Heart left ventricle (tissue), 13 donors: ENCODE data around the gene SLC7A1.

Experiments used
- POLR2A ChIP-seq, 2 donors: fragments of 450-650 bp; IDR thresholded peaks; one replicate each; pipeline ENCODE4 v1.6.1; 2017; ENCODE audit warnings: antibody characterized with exemption in 2 of 2, mild to moderate bottlenecking in 2 of 2, moderate library complexity in 2 of 2
- TF ChIP-seq, protein P1 (sequence below), 12 donors: fragments of 200-600 bp; sonication (generic) in 4 of 12; IDR thresholded peaks; one replicate each; pipeline versions ENCODE4 v1.5.0 to v1.8.0; 2018 to 2022; ENCODE audit warnings: antibody characterized with exemption in 12 of 12, mild to moderate bottlenecking in 5 of 12
- donor health status: ischemic (EF 13 %, LVEDD 7.1; RV severe dilation, severe dysfunction).
- donor health status: DM: no; HTN: yes; CAD: no.
- donor health status: DM: no; HTN: no; CAD: no.
- donor health status: ischemic (EF 25% LVEDD 6.9; RV normal size, moderate dysfunction).
- donor health status: ischemic (EF 25% LVEDD 5.7; RV mildly dilated, moderate dysfunction).
- donor health status: ischemic (EF 35%, LVEDD 5.7; RV mildly dilated, moderate dysfunction).
- donor health status: nonischemic (EF 11% LVEDD 7.7; RV severe dilation, severe dysfunction).
- donor health status: DM: yes; HTN: yes; CAD: no.
- donor health status: PGD.
- donor health status: ischemic (EF 29% LVEDD 5.4; RV normal size, mild dysfunction).
- donor health status: nonischemic (EF 23%, LVEDD 6.1; RV moderate dilation, normal function).

GRCh38 chr13:29540799-29541198, 54.7 kb downstream of the SLC7A1 start:
- TF ChIP-seq, protein P1, sequence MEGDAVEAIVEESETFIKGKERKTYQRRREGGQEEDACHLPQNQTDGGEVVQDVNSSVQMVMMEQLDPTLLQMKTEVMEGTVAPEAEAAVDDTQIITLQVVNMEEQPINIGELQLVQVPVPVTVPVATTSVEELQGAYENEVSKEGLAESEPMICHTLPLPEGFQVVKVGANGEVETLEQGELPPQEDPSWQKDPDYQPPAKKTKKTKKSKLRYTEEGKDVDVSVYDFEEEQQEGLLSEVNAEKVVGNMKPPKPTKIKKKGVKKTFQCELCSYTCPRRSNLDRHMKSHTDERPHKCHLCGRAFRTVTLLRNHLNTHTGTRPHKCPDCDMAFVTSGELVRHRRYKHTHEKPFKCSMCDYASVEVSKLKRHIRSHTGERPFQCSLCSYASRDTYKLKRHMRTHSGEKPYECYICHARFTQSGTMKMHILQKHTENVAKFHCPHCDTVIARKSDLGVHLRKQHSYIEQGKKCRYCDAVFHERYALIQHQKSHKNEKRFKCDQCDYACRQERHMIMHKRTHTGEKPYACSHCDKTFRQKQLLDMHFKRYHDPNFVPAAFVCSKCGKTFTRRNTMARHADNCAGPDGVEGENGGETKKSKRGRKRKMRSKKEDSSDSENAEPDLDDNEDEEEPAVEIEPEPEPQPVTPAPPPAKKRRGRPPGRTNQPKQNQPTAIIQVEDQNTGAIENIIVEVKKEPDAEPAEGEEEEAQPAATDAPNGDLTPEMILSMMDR (IDR thresholded peaks at IDR 0.05), result no peak
- no peak for TF ChIP-seq POLR2A (IDR thresholded peaks at IDR 0.05)
